ENCODE measurements around the gene ANAPC10.
"Not testable (repeated sequence)": the region's sequence is repeated elsewhere in the genome, so short reads cannot be mapped to it uniquely, and the experiment has no call there.

Gene ANAPC10

GRCh38 chr4:145069361-145069760 lies 28.6 kb downstream of the ANAPC10 start:
- DNase-seq: no peak

- DNase-seq: no peak
Observed at GRCh38 chr4:145066063-145066501, 31.9 kb downstream of the ANAPC10 start.

GRCh38 chr4:145061318-145061920 lies 36.6 kb downstream of the ANAPC10 start:
- DNase-seq: no peak

- no peak for DNase-seq
Observed at GRCh38 chr4:145058256-145058655, 39.7 kb downstream of the ANAPC10 start.

GRCh38 chr4:145056325-145057130 lies 41.5 kb downstream of the ANAPC10 start:
- no peak for DNase-seq

GRCh38 chr4:145055533-145056257 lies 42.3 kb downstream of the ANAPC10 start:
- no peak for DNase-seq

GRCh38 chr4:145049241-145049640 lies 48.8 kb downstream of the ANAPC10 start:
- no peak for DNase-seq

GRCh38 chr4:145048817-145049216 lies 49.2 kb downstream of the ANAPC10 start:
- no peak for DNase-seq

- DNase-seq: no peak
Observed at GRCh38 chr4:145047151-145047550, 50.8 kb downstream of the ANAPC10 start.

- no peak for DNase-seq
Observed at GRCh38 chr4:145045180-145045579, 52.8 kb downstream of the ANAPC10 start.

GRCh38 chr4:145044341-145044740 lies 53.7 kb downstream of the ANAPC10 start:
- DNase-seq: no peak

- DNase-seq: no peak
Observed at GRCh38 chr4:145043306-145043705, 54.7 kb downstream of the ANAPC10 start.

GRCh38 chr4:145042601-145043285 lies 55.3 kb downstream of the ANAPC10 start:
- DNase-seq: no peak

GRCh38 chr4:145041378-145041777 lies 56.6 kb downstream of the ANAPC10 start:
- no peak for DNase-seq

- DNase-seq: no peak
Observed at GRCh38 chr4:145035494-145036136, 62.4 kb downstream of the ANAPC10 start.

- no peak for DNase-seq
Observed at GRCh38 chr4:145034727-145035211, 63.2 kb downstream of the ANAPC10 start.

GRCh38 chr4:145019346-145019745 lies 78.7 kb downstream of the ANAPC10 start:
- DNase-seq: no peak

- DNase-seq: no peak
Observed at GRCh38 chr4:145014365-145014764, 83.6 kb downstream of the ANAPC10 start.

- DNase-seq: no peak
Observed at GRCh38 chr4:145012841-145013240, 85.2 kb downstream of the ANAPC10 start.

- no peak for DNase-seq
Observed at GRCh38 chr4:145011636-145012035, 86.4 kb downstream of the ANAPC10 start.

GRCh38 chr4:145010315-145010714 lies 87.7 kb downstream of the ANAPC10 start:
- not testable (repeated sequence) for DNase-seq

- no peak for DNase-seq
Observed at GRCh38 chr4:145003675-145004074, 94.3 kb downstream of the ANAPC10 start.

Data from activated CD4-positive, alpha-beta T cell treated with anti-CD3 and anti-CD28 coated beads for 4 hours (primary cell).